Heart left ventricle (tissue), 13 donors: ENCODE results near the gene EPHB6.

Experiments
- POLR2A ChIP-seq, 2 donors: fragments of 450-650 bp; IDR thresholded peaks; one replicate each; pipeline ENCODE4 v1.6.1; 2017; ENCODE audit warnings: antibody characterized with exemption in 2 of 2, mild to moderate bottlenecking in 2 of 2, moderate library complexity in 2 of 2
- TF ChIP-seq, protein P1 (sequence below), 12 donors: fragments of 200-600 bp; sonication (generic) in 4 of 12; IDR thresholded peaks; one replicate each; pipeline versions ENCODE4 v1.5.0 to v1.8.0; 2018 to 2022; ENCODE audit warnings: antibody characterized with exemption in 12 of 12, mild to moderate bottlenecking in 5 of 12
- donor health status: ischemic (EF 13 %, LVEDD 7.1; RV severe dilation, severe dysfunction).
- donor health status: DM: no; HTN: yes; CAD: no.
- donor health status: DM: no; HTN: no; CAD: no.
- donor health status: ischemic (EF 25% LVEDD 6.9; RV normal size, moderate dysfunction).
- donor health status: ischemic (EF 25% LVEDD 5.7; RV mildly dilated, moderate dysfunction).
- donor health status: ischemic (EF 35%, LVEDD 5.7; RV mildly dilated, moderate dysfunction).
- donor health status: nonischemic (EF 11% LVEDD 7.7; RV severe dilation, severe dysfunction).
- donor health status: DM: yes; HTN: yes; CAD: no.
- donor health status: PGD.
- donor health status: ischemic (EF 29% LVEDD 5.4; RV normal size, mild dysfunction).
- donor health status: nonischemic (EF 23%, LVEDD 6.1; RV moderate dilation, normal function).

- TF ChIP-seq, protein P1, sequence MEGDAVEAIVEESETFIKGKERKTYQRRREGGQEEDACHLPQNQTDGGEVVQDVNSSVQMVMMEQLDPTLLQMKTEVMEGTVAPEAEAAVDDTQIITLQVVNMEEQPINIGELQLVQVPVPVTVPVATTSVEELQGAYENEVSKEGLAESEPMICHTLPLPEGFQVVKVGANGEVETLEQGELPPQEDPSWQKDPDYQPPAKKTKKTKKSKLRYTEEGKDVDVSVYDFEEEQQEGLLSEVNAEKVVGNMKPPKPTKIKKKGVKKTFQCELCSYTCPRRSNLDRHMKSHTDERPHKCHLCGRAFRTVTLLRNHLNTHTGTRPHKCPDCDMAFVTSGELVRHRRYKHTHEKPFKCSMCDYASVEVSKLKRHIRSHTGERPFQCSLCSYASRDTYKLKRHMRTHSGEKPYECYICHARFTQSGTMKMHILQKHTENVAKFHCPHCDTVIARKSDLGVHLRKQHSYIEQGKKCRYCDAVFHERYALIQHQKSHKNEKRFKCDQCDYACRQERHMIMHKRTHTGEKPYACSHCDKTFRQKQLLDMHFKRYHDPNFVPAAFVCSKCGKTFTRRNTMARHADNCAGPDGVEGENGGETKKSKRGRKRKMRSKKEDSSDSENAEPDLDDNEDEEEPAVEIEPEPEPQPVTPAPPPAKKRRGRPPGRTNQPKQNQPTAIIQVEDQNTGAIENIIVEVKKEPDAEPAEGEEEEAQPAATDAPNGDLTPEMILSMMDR (IDR thresholded peaks at IDR 0.05): no peak
- no peak for TF ChIP-seq POLR2A (IDR thresholded peaks at IDR 0.05)
Measured at GRCh38 chr7:142867097-142867378, 12.2 kb downstream of the EPHB6 start.
